Right ventricle myocardium inferior (tissue), 1 donor: ENCODE data around the gene THSD1. TPM values are rescaled to one million over a fixed set of nuclear protein-coding genes. Genes with fewer than 3 reads are reported as not detected.
"Not testable (repeated sequence)": the region's sequence is repeated elsewhere in the genome, so short reads cannot be mapped to it uniquely, and the experiment has no call there.

Experiments used
- ATAC-seq: fragments of 200-7000 bp; cut with Tn5 transposase; one replicate; pipeline ENCODE4 v1.9.1; 2020; ENCODE audit warnings: mild to moderate bottlenecking, moderate library complexity
- DNase-seq: peaks from one replicate; pipeline ENCODE4 v3.0.0; 2021; ENCODE audit errors: missing footprints
- intact Hi-C: fragments of 100-400 bp; cut with DNase I; formaldehyde crosslinking; loops from one replicate; pipeline ENCODE4 v1.11.0; 2022
- total RNA-seq: library from RNA; stranded (reverse); fragmentation: NEBNext Ultra II Directional; extraction: Animal tissue kit (Norgen Biotek cat#: 25700); gene quantifications from one replicate; pipeline ENCODE4 v1.2.1, GENCODE V29; 2021
- donor health status: DM: no; HTN: yes; CAD: no; lungs with severe emphysema.

Gene THSD1
- total RNA-seq, 1 donor from 2014 or later: 4.6 TPM

DNA sequence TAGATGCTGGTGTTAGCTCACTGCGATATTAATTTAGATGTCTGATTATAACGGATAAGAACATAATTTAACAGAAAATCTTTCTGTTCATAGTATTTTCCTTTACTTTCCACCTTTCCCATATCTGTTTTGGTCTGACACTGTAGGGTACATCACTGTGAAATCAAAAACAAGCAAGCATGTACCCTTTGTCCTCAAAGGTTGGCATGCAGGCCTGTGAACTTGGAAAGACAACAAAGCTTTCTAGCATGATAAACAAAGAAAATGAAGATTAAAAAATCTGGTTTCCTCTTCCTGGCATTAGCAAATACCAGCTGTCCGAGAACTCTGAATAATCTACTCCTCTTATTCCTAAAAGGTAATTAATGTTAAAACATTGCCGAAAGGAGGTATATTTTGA lies 31.6 kb downstream of the THSD1 start:
- intact Hi-C loops: no loop called here
- DNase-seq: no peak
- no peak for ATAC-seq

GRCh38 chr13:52373277-52373676 lies 32.7 kb downstream of the THSD1 start:
- ATAC-seq, DNase-seq, intact Hi-C loops: not testable (repeated sequence)

GRCh38 chr13:52371736-52372247 lies 34.2 kb downstream of the THSD1 start:
- peak; percentile 27 for ATAC-seq
- intact Hi-C loops: no loop called here
- no peak for DNase-seq

DNA sequence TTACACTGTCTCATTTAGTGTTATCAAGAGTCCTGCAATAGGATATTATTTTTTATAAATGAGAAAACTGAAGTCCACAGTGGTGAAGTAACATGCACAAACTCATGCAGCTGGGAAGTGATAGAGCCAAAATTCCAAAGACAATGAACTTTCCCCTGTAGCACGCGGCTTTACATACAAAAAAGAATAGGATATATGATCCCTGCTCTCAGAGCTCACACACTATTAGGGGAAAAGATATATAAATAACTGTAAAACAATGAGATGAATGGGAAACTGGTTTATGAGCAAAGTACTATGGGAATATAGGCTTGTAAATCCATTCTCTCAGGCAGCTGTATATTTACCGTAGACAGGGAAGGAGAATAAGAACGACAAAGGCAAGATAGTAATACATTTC lies 39.7 kb downstream of the THSD1 start:
- intact Hi-C loops: no loop called here
- ATAC-seq (no peak), DNase-seq (no peak)

DNA sequence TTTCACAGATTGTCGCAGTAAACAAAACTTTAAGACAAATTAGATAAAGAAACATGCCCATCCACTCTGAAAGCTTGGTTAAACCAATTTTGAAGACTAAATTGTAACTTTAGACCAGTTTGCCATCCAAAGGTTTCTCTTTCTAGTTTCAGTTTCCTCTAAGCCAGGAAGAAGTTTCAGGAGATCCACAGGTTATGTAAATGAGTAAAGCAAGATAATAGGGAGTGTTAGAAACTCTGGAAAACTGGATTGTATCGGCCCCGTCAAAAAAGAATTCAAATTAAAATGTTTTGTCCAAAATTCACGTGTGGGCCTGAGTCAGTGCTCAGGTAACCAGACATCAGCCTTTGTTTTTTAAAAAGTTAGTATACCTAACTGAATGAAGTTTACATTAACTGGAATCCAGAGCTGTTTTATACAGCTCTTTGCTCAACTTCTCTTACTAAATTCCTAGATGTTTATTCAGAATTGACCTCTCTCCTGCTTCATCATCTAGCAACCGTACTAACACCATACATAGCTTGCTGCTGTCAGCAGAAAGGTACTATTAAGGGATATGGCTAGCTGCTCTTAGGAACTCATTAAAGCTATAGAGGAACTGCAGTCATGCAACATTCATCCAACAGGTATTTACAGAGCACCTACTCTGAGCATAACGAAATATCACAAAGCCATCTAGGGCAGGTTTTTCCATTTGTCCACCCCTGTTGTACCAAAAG lies 43.6 kb downstream of the THSD1 start:
- DNase-seq, intact Hi-C loops, ATAC-seq: not testable (repeated sequence)

DNA sequence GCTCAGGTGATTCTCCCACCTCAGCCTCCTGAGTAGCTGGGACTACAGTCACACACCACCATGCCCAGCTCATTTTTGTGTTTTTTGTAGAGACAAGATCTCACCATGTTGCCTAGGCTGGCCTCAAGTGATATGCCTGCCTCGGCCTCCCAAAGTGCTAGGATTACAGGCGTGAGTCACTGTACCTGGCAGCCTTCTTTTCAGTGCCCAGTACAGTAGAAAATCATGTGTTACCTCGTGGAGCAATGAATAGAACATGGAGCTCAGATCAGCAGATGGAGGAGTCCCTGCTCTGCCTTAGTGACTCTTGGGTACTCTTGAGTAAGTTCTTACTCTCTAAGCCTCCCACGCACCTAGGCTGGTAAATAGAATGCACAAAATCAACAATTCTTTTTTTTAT lies 44.7 kb downstream of the THSD1 start:
- intact Hi-C loops: no loop called here
- DNase-seq (no peak), ATAC-seq (no peak)

DNA sequence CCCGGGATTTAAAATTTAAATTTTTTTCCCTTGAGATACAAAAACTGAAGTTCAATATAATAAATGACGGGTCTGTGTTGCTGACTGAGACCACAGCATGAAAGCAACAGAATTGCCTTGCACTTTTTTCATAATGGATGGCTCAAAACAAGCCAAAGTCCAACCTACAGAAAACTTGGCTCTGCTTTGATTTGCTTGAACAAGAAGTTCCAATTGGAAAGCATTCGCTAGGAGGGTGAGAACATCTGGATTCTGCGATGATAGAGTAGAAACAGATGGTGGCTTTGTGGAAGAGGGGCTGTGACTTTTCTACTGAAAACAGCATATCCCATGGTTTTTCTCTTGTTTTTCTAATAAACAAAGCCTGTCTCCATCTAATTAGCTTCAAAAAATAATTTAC lies 46.4 kb downstream of the THSD1 start:
- peak; percentile 79 for ATAC-seq
- intact Hi-C loops: no loop called here
- DNase-seq: no peak

DNA sequence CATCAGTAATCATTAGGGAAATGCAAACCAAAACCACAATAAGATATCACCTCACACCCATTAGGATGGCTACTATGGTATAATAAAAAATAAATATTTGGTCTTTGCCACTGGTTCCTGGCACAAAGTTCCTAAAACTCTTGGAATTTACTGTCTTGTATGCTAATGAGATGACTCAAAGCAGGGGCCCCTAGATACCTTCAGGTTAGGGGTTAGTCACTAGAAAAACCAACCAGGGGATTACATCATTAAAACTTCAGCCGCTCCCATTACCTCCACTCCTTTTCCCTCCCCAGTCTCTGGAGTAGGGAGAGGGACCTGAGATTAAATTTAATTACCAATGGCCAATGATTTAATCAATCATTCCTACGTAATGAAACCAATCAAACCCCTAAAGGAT lies 49.6 kb downstream of the THSD1 start:
- intact Hi-C loops: no loop called here
- no peak for ATAC-seq
- DNase-seq: no peak

DNA sequence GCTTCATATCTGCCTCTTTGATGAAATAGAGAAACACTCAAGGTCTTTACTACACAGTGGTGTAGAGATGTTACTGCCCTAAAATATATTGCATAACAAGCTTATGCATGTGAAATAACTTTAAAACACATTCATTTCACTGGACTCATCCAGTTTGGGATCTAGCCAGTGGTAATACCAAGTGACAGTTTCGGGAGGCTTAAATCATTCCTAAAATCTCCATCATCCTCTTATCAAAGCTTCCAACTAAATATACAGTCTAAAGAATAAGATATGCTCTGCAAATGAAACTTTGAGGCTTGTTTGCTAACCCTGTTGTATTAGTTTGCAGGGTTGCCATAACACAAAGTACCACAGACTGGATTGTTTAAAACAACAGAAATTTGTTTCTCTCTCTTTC lies 52.8 kb downstream of the THSD1 start:
- DNase-seq (no peak), ATAC-seq (no peak)
- intact Hi-C loops: no loop called here

DNA sequence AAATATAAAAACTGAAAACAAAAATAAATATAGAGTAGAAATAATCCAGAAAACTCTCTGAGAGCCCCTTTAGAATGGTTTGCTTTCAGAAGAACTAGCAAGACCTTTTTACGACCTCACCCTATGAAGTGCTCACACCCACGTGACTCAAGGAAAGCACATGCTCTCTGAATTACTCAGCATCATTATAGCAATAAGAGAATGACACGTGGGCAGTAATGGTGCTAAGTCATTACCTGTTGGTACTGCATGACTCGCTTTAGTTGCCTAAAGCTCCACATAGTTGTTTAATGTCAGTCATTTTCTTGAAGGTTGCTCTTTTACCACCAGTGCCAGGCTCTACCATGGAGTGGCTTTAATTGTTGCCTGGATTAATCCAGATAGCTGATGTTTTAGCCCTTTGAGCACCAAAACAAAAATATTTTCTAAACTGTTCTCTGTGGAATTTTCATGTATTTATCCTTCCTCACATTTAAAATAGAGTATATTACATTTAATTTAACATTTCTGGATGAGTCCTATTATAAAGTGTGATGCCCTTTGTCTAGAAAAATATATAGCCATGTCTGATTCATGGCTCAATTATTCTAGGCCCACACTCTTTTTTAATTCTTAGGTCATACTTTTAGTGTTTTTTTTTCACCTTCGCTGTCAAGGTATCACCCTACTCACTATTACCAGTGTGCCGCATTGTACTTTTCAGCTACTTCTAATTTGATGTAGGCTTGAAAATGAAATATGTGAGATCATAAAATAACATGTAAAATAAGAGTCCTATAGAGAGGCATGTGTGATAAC lies 56.8 kb downstream of the THSD1 start:
- intact Hi-C loops: no loop called here
- ATAC-seq (no peak), DNase-seq (no peak)

GRCh38 chr13:52348071-52348470 lies 57.9 kb downstream of the THSD1 start:
- DNase-seq (no peak), ATAC-seq (peak; percentile 45)
- intact Hi-C loops: no loop called here

GRCh38 chr13:52345631-52346251 lies 60.2 kb downstream of the THSD1 start:
- no peak for DNase-seq
- intact Hi-C loops: loop anchor here (2.0 kb wide), 1 partner anchor 105 kb away; the partner anchor contains the start of gene VPS36
- no peak for ATAC-seq

GRCh38 chr13:52345048-52345447 lies 60.9 kb downstream of the THSD1 start:
- DNase-seq: no peak
- no peak for ATAC-seq
- intact Hi-C loops: loop anchor here (2.0 kb wide), 1 partner anchor 106 kb away; the partner anchor contains the start of gene VPS36

DNA sequence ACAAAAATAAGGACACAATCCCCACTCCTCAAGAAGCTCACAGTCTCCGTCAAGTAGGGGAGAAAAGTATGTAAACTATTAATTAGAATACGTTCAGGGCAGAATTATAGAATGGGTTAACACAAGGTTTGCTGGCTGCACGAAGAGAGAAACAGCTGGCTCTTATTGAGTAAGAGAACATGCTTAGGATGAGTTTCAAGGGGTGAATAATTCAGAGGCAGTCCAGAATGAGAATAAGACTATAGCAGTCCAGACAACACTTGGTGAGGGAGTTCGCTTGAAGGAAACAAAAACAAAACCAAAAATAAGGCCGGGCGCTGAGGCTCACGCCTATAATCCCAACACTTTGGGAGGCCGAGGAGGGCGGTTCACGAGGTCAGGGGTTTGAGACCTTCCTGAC lies 61.9 kb downstream of the THSD1 start:
- peak; percentile 83 for ATAC-seq
- no peak for DNase-seq
- intact Hi-C loops: loop anchor here (2.0 kb wide), 1 partner anchor 107 kb away; the partner anchor contains the start of gene VPS36

DNA sequence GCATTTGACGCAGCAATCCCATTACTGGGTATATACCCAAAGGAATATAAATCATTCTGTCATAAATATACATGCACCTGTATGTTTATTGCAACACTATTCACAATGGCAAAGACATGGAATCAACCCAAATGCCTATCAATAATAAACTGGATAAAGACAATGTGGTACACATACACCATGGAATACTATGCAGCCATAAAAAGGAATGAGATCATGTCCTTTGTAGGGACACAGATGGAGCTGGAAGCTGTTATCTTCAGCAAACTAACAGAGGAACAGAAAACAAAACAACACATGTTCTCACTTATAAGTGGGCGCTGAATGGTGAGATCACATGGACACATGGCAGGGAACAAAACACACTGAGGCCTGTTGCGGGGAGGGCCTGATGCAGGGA lies 63.8 kb downstream of the THSD1 start:
- DNase-seq, ATAC-seq, intact Hi-C loops: not testable (repeated sequence)

DNA sequence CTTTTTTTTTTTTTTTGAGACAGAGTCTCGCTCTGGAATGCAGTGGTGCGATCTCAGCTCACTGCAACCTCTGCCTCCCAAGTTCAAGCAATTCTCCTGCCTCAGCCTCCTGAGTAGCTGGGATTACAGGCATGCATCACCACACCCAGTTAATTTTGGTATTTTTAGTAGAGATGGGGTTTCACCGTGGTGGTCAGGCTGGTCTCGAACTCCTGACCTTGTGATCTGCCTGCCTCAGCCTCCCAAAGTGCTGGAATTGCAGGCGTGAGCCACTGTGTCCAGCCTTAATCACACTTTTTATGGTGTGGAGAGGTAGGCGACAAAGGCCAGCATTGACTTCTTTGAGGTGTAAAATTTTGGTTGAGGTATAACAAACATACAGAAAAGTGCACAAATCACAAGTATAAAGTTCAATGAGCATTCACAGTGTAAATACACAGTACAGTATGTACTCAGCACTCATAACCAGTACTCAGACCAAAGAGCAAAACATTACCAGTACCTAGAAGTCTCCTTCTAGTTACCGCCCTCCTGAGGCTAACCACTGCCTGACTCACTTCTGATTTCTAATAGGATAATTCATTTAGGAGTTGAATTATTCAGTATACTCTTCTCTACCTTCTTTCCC lies 68.0 kb downstream of the THSD1 start:
- ATAC-seq, intact Hi-C loops, DNase-seq: not testable (repeated sequence)

DNA sequence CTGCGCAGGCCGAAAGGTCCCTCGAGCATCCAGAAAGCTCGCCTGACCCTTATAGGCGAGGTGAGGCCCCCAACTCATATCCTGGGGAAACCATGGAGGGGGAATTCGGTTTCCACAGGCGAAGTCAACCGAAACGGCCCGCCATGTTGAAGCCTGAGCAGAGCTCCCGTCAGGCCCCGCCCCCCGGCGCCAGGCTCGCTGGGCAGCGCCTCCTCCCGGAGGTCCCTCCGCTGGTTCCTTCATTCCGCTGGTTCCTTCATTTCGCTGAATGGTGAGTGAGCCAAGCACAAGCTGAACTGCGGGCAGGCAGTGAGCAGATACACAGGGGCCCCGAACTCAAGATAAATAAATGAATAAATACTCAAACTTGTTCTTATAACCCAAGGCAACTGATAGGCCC lies 71.9 kb downstream of the THSD1 start:
- ATAC-seq, DNase-seq, intact Hi-C loops: not testable (repeated sequence)

GRCh38 chr13:52331844-52332243 lies 74.1 kb downstream of the THSD1 start:
- intact Hi-C loops, ATAC-seq, DNase-seq: not testable (repeated sequence)
